ENCODE measurements around the gene DGKI.

GRCh38 chr7:137492889-137493288 lies 353.9 kb downstream of the DGKI start:
- TF ChIP-seq POLR2A (IDR thresholded peaks at IDR 0.05) (no peak), CTCF (IDR thresholded peaks at IDR 0.05 in 8 of 11, conservative IDR thresholded peaks at IDR 0.05 in 3 of 11) (no peak)

Measured in spleen (tissue), 7 donors.